Measurements from ENCODE around the gene ANKDD1B.

ANKDD1B gene

DNA sequence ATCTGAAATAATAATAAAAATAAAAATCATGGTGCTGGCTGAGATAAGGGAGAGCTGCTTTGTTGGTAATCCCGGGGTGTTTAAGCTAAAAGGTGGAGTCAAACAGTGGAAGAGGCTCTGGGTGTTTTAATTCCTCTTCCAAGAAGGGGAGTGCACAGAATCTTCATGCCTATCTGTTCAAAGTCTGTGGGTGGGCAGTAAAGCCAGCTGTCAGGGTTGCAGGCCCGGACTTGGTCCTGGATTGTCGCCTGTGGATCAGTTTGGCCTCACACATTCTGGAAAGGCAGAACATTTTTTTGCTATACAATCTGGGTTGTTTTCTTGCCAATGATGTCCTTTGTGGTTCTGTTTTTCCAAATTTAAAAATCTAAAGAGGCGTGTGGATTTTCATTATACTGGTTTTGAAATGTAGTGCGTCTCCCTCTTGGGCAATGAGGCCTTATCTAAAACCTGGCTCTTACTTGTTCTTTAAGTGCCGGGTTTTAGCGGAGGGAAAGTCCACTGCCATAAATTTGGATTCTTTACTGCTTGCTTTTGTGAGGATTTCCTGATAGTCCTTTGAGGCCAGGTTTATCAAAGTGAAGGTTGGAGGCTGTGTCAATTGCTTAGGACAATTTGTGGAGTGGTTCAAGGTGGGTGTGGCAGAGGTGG is 5.8 kb downstream of the ANKDD1B start:
- no peak for DNase-seq (ENCODE audit: low read depth)

- no peak for DNase-seq (ENCODE audit: low read depth)
Measured at GRCh38 chr5:75617736-75618352, 6.6 kb downstream of the ANKDD1B start.

GRCh38 chr5:75620184-75620959 is 9.1 kb downstream of the ANKDD1B start:
- DNase-seq (ENCODE audit: low read depth), result no peak

DNA sequence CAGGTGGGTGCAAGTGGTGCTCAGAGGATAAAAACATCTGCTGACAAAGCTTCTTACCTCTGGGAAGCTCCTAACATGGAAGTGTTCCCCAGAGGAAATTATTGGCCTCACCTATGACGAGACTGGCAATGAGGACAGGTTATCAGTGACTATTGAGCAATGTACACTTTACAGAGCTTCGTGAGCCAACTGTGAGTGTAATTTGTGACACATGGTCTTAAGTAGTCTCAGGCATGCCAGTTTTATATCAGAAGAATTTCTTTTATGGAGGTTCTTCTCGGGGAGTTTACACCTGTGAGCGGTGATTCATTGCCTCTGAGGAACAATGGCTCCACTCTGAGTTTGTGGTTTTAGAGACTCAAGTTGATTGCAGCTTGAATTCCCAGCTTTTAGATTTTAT is 11.3 kb downstream of the ANKDD1B start:
- DNase-seq (ENCODE audit: low read depth), result no peak

DNA sequence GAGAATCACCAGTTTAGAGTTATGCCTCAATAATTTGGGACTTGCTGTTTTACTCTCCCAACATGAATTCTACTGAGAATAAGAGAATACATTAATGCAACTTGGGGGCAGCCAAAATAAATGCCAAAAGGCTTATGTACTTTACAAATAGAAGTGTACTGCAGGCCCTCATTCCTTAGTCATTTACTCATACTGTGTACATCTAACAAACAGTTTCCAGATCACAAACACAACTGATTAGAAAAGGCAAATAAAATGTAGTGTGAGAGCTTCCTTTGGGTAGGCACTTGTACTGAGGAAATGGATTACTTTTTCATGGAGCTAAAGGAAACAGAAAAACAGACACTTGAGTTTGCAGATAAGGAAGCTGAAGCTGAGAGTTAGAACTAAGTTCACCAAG is 12.6 kb downstream of the ANKDD1B start:
- no peak for DNase-seq (ENCODE audit: low read depth)

- no peak for DNase-seq (ENCODE audit: low read depth)
Measured at GRCh38 chr5:75626959-75627358, 15.7 kb downstream of the ANKDD1B start.

GRCh38 chr5:75627801-75628200 is 16.5 kb downstream of the ANKDD1B start:
- DNase-seq (ENCODE audit: low read depth), result no peak

- DNase-seq (ENCODE audit: low read depth), result no peak
Measured at GRCh38 chr5:75630875-75631274, 19.6 kb downstream of the ANKDD1B start.

GRCh38 chr5:75632321-75632720 is 21.1 kb downstream of the ANKDD1B start:
- no peak for DNase-seq (ENCODE audit: low read depth)

- no peak for DNase-seq (ENCODE audit: low read depth)
Measured at GRCh38 chr5:75637949-75638348, 26.7 kb downstream of the ANKDD1B start.

- no peak for DNase-seq (ENCODE audit: low read depth)
Measured at GRCh38 chr5:75639535-75640311, 28.5 kb downstream of the ANKDD1B start.

GRCh38 chr5:75640395-75640794 is 29.1 kb downstream of the ANKDD1B start:
- DNase-seq (ENCODE audit: low read depth), result no peak

- DNase-seq (ENCODE audit: low read depth), result no peak
Measured at GRCh38 chr5:75640826-75641225, 29.6 kb downstream of the ANKDD1B start.

GRCh38 chr5:75648712-75649111 is 37.5 kb downstream of the ANKDD1B start:
- no peak for DNase-seq (ENCODE audit: low read depth)

DNA sequence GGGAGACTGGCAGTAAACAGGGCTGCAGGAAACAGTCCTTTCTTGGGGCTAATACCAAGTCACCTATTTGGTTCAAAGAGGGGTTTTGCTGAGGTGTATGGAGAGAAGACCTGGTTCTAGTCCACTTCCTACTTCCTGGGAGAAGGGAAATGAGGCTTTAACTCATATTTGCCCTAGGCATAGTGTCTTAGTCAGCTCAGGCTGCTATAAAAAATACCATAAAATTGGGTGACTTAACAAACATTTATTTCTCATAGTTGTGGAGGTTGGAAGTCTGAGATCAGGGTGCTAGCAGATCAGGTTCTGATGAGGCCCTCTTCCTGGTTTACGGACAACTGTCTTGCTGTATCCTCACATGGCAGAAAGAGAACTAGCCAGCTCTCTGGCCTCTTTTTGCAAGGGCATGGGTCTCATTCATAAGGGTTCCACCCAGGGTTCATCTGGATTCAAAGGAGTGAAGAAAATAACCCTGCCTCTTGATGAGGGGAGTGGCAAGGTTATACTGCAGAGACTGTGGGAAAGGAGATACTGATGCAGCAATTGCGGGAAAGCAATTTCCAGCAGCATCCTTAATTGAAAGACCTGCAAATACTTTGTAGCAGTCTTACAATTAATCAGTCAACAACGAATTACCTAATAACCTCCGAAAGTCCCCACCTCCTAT is 40.5 kb downstream of the ANKDD1B start:
- no peak for DNase-seq (ENCODE audit: low read depth)

DNA sequence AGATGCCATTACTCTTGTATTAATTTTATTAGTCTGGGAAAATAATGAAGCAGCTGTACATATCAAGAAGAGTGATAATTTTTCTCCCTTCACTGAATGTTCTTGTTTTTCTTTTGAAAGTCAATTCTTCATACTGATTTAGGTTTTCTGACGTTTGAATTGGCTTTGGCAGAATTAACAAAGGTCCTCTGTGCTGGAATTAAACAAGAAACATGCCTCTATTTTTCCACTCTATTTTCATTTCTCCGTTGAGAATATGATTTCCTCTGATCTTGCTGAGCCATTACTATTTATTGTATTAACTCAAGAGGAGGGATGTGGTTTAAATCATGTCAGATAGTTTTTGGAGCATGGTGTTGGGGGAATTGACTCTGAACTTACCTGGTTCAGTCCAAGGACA is 42.3 kb downstream of the ANKDD1B start:
- no peak for DNase-seq (ENCODE audit: low read depth)

- DNase-seq (ENCODE audit: low read depth), result no peak
Measured at GRCh38 chr5:75654693-75655295, 43.5 kb downstream of the ANKDD1B start.

- DNase-seq (ENCODE audit: low read depth), result no peak
Measured at GRCh38 chr5:75656311-75657003, 45.2 kb downstream of the ANKDD1B start.

- no peak for DNase-seq (ENCODE audit: low read depth)
Measured at GRCh38 chr5:75659791-75660450, 48.7 kb downstream of the ANKDD1B start.

DNA sequence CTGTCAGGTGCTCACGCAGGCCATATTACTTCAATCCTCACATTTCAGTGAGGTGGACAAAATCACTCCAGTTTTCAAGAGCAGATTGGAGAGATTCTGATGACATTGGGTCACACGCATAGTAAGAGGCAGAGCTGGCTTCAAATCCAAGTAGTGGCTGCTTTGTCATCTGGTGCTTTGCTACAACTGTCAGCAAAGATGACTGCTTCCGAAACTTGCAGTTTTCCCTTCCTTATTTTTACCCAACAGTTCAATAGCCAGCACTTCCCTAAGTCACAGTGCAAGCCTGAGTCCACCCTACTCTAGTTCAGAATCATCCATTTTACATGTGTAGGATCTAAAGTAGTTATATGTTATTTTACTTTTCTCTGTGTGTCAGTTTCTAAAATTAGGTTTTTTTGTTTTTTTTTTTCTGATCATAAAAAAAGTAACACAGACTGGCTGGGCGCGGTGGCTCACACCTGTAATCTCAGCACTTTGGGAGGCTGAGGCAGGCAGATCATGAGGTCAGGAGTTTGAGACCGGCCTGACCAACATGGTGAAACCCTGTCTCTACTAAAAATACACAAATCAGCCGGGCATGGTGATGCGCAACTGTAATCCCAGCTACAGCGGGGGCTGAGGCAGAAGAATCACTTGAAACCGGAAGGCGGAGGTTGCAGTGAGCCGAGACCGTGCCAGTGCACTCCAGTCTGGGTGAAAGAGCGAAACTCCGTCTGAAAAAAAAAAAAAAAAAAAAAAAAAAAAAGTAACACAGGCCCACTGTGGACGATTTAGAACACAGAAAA is 49.6 kb downstream of the ANKDD1B start:
- no peak for DNase-seq (ENCODE audit: low read depth)
